Stimulated activated effector memory CD8-positive, alpha-beta T cell treated with anti-CD3 and anti-CD28 coated beads, Interleukin-12 subunit alpha, Interleukin-12 subunit beta, amount 100 ng/mL, for 72 hours (primary cell): ENCODE results near the gene ARHGEF17.
A peak's percentile ranks its signal among the peaks of the same experiment; 100 is the strongest.

Source experiments
- ATAC-seq: fragments of 150-1000 bp; cut with Tn5 transposase; 2 replicates; pipeline ENCODE4 v1.10.0; 2021
- DNase-seq, 2 donors: peaks; one replicate each; pipeline ENCODE4 v3.0.0; 2021 to 2022; ENCODE audit warnings: low spot score in 2 of 2
- H3K27ac Mint-ChIP-seq: one replicate; pipeline ENCODE4 v1.8.0; 2022; ENCODE audit warnings: mild to moderate bottlenecking, mixed read lengths
- H3K36me3 Mint-ChIP-seq: one replicate; pipeline ENCODE4 v1.8.0; 2022; ENCODE audit warnings: mild to moderate bottlenecking, mixed read lengths
- H3K4me1 Mint-ChIP-seq: one replicate; pipeline ENCODE4 v1.8.0; 2022; ENCODE audit warnings: mixed read lengths
- H3K4me3 Mint-ChIP-seq: one replicate; pipeline ENCODE4 v1.8.0; 2022; ENCODE audit warnings: mild to moderate bottlenecking, mixed read lengths
- H3K9me3 Mint-ChIP-seq: one replicate; pipeline ENCODE4 v1.8.0; 2022; ENCODE audit warnings: mixed read lengths

ARHGEF17 gene

DNA sequence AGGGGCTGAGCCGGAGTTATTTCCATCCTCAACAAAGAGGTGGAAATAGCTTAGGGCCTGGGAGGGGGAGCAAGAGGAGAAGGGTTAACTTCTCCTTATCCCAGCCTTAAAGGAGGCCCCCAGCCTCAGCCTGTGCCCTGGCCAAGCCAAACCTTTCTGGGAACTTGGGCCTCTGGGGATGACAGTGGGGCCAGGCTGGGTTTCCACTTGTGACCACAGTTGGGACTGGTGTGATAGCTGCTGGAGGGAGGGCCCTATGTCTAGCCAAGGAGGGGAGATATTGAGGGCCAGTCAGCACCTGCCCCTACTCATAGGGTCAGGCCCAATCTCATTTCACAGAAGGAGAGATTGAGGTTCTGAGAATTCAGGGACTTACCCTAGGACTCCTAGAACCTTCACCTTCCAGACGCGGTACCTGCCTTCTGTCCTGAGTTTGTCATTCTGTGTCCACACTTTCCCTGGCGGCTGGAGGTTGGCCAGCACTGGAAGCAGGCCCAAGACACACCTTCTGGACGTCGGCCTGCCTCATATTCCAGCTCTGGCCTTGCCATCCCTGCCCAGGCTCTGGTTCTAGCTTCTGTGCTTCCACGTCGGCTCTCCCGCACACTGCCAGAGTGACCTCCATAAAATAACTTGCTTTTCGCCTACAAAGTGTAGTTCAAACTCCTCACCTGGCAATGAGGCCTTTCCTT, 71.3 kb downstream of the ARHGEF17 start:
- ATAC-seq (no peak), DNase-seq (no peak)
- Mint-ChIP-seq H3K4me3 (peak overlapping the region; percentile 90), H3K36me3 (peaks cover 34% of the 10 kb centered on the region), H3K27ac (peak overlapping the region; percentile 98), H3K9me3 (no peaks in the 10 kb centered on the region), H3K4me1 (peaks cover 76% of the 10 kb centered on the region)

DNA sequence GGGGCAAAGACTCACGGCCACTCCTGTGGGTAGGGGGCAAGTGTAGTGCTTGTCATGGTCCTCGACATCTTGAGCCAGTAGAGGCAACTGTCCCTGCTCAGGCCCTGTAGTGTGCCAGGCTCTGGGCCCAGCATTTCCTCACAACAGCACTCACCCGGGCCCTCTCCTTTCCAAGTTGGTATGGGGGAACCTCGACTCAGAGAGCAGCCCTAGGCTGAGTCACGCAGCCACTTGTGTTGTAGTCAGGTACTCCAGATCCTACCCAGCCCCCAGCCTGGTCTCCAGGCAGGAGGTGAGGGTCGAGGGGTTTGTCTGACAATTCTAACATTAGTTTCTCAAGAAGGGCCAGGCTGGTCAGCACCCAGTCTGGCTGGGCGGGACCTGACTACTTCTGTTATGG, 72.3 kb downstream of the ARHGEF17 start:
- peaks cover 43% of the 10 kb centered on the region for H3K36me3 Mint-ChIP-seq
- peak overlapping the region; percentile 98 for H3K27ac Mint-ChIP-seq
- no peaks in the 10 kb centered on the region for H3K9me3 Mint-ChIP-seq
- DNase-seq (no peak), ATAC-seq (no peak)
- peak overlapping the region; percentile 2 for H3K4me3 Mint-ChIP-seq
- H3K4me1 Mint-ChIP-seq, result peaks cover 84% of the 10 kb centered on the region

DNA sequence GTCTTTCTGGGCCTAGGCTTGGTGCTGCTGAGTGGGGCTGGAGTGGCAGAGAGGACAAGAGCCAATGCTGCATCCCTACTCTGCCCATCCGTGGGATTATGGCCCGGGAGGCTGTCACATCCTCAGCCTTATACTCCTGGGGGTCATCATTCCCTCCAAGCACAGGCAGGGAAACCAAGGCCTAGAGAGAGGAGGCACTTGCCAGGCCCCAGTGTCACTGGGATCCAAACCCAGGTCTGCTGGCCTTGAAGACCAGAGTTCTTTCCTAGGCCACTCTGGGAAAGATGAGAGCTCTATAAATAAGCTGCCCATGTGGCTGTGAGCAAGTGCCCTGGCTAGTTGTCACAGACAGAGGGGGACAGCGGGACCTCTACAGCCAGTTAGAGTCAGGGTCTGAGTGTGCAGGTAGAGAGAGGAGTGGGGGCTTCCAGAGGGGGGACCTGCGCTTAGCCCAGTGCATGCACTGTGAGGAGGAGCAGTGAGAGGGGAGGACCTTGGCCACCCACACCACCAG, 72.9 kb downstream of the ARHGEF17 start:
- H3K4me3 Mint-ChIP-seq, result no peak overlapping the region
- H3K27ac Mint-ChIP-seq, result peak overlapping the region; percentile 98
- no peaks in the 10 kb centered on the region for H3K9me3 Mint-ChIP-seq
- DNase-seq, result no peak
- H3K36me3 Mint-ChIP-seq, result peaks cover 38% of the 10 kb centered on the region
- peaks cover 85% of the 10 kb centered on the region for H3K4me1 Mint-ChIP-seq
- no peak for ATAC-seq

DNA sequence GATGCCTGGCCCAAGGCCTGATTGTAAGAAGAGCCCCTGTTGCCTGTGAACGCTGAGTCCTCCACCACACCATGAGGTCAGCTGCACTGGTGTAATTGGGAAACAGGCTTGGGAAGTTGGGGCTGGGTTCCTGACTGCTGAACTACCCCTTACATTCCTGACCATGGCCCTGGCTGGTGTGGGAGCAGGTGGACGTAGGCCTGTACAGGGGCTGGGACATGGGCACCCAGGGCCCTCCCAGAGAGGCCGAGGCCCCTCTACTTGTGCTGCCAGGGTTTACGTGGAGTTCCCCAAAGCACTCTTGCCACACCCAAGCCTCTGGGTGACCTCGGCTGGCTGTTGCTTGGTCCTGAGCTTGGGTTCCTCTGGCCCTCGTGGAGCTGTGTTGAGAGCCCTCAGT, 73.5 kb downstream of the ARHGEF17 start:
- Mint-ChIP-seq H3K27ac (no peak overlapping the region), H3K4me3 (no peak overlapping the region), H3K36me3 (peaks cover 34% of the 10 kb centered on the region)

DNA sequence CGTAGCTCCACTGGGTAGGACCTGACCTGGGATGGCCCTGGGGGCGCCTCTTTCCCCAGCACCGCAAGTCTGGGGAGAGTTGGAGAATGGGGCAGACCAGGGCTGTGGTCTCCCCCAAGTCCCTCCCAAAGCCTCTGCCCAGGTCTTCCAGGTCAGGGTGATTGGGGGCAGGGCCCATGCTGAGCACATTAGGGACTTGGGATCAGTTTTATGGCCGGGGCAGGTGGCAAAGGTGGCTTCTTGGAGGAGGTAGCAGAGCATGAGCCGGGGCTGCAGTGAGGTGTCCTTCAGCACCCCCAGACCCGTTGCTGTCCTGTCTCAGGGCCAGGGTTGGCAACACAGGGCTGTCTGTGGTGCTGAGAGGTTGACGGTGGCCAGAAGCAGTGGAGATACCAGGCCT, 74.1 kb downstream of the ARHGEF17 start:
- no peak for ATAC-seq
- Mint-ChIP-seq H3K27ac (peak overlapping the region; percentile 65), H3K4me1 (peaks cover 93% of the 10 kb centered on the region), H3K4me3 (no peak overlapping the region), H3K36me3 (peaks cover 32% of the 10 kb centered on the region), H3K9me3 (no peaks in the 10 kb centered on the region)
- DNase-seq, result no peak

More for the DNA sequence above, 73.5 kb downstream of the ARHGEF17 start:
- Mint-ChIP-seq H3K9me3 (no peaks in the 10 kb centered on the region), H3K4me1 (peaks cover 92% of the 10 kb centered on the region)
- ATAC-seq, result no peak
- no peak for DNase-seq

DNA sequence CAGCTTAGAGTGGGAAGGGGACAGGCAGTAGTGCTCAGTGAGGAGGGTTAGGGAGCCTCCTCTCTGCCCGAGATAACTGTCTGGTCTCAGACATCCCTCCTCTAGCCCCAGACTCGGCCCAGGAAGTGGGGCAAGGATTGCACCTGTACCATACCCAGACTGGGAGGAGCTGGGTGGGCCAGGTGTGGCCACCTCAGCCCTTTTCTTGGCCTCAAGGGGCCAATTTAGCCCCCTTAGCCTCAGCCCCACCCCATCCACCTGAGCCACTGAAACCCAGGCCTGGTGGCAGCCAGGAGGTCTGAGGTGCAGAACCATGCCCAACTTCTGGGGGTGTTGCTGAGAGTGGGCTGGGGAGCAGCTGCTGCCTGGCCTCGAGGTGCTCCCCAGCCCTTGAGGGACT, 74.7 kb downstream of the ARHGEF17 start:
- Mint-ChIP-seq H3K4me1 (peaks cover 94% of the 10 kb centered on the region), H3K9me3 (no peaks in the 10 kb centered on the region)

DNA sequence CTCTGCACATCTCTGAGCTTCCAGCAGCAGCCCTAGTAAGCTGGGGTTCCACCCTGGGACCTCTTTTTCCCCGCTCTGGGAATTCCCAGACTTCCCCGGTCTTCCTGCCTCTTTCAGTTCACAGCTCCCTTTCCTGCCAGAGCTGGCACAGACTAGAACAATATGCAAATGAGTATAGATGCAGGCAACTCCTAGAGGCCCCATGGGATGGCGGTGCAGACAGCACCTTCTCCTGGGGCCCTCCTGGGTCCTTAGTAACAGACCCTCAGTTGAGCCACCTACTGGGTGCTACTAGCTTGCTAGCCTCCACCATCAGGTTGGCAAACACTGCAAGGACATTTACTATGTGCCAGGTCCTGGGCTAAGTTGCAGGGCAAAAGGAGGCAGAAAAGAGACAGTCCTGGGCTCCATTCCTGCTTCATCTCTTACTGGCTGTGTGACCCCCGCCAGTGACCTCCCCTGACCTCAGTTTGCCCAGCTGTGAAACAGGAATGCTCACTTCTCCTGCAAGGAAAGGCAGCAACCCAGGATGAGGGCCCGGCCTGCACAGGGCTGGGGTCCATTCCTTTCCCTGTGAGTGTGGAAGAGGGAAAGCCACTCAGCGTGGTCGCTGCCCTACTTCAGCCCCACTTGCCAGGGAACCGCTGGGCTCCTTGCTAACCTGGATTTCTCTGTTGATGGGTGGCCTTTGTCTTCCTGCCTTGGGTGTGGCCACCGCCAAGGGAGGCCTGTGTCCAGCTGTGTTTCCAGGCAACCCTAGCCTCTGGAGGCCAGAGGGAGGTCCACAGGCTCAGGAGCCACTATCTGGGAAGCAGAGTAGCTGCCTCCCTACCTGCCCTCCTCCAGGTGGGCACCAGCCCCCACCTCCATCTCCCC, 75.4 kb downstream of the ARHGEF17 start:
- Mint-ChIP-seq H3K9me3 (no peaks in the 10 kb centered on the region), H3K27ac (peak overlapping the region; percentile 86), H3K4me1 (peaks cover 94% of the 10 kb centered on the region), H3K36me3 (peaks cover 26% of the 10 kb centered on the region), H3K4me3 (peak overlapping the region; percentile 50)
- DNase-seq, result no peak
- no peak for ATAC-seq

More for the DNA sequence above, 74.7 kb downstream of the ARHGEF17 start:
- DNase-seq (no peak), ATAC-seq (no peak)
- Mint-ChIP-seq H3K4me3 (peak overlapping the region; percentile 13), H3K36me3 (peaks cover 30% of the 10 kb centered on the region), H3K27ac (peak overlapping the region; percentile 65)

DNA sequence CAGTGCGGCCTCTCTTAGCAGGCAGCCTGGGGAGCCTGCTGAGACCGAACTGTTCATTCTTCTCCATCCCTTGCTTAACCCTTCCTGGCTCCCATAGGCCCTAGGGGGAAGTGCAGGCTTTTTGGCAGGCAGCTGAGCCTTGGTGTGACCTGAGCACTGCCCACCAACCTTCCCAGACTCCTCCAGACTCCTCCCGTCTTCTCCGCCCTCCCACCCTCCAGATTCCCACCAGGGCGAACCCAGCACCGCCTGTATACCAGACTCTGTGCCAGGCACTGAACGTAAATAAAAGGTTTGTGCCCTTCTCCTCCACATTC, 76.0 kb downstream of the ARHGEF17 start:
- no peaks in the 10 kb centered on the region for H3K9me3 Mint-ChIP-seq
- peaks cover 89% of the 10 kb centered on the region for H3K4me1 Mint-ChIP-seq
- H3K27ac Mint-ChIP-seq, result peak overlapping the region; percentile 86
- H3K4me3 Mint-ChIP-seq, result peak overlapping the region; percentile 50
- no peak for DNase-seq
- no peak for ATAC-seq
- H3K36me3 Mint-ChIP-seq, result peaks cover 26% of the 10 kb centered on the region

DNA sequence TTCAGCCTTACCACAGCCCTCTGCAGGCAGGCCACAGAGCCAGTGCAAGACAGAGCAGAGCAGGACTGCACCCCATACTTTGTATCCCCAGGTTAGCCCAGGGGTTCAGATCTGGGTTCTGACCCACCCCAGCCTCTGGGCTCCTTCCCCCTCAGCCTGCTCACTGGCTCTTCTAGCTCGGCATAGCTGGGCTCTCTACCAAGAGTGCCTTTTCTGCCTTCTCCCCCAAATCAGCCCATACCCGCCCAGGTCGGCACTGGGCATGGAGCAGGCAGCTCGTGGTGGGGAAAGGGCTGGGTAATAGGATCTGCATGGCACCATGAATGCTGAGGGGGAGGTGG, 76.4 kb downstream of the ARHGEF17 start:
- Mint-ChIP-seq H3K4me3 (peak overlapping the region; percentile 50), H3K9me3 (no peaks in the 10 kb centered on the region), H3K4me1 (peaks cover 85% of the 10 kb centered on the region), H3K36me3 (peaks cover 26% of the 10 kb centered on the region), H3K27ac (peak overlapping the region; percentile 86)
- DNase-seq, result no peak
- peak; percentile 2 for ATAC-seq

DNA sequence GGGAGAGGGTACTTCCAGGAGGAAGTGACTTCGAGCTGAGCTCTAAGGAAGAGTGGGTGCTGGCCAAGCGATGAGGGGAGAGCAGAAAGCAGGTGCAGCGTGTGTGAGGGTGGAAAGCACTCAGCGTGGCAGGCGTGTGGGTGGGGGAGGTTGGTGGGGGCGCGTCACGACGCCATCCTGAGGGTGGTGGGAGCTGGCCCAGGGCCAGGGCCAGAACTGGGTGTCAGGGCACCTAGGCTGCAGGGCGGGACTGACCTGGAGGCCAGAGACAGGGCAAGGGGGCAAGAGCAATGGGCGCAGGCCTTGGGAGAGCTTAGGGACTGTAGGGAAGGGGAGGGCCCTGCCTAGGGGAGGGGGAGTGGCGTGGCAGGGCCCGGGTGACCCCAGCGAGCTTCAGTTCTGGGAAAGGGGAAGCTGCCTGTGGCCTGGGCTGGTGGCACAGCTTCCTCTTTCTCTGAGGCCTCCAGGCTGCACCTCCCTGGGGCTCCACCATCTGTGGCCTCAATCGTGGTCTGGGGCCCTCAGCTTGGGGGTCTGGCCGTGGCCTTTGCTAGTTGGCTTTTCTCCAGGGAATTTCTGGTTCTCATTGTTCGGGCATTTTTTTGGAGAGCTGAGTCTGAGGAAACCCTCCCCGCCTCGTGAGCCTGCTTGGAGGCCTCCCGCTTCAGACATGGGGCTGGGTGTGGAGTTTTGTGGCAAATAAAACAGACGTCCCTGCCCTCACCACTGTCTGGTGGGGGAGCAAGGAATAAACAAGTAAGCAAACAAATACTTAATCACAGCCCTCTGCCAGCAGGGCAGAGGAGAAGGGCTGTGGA, 77.0 kb downstream of the ARHGEF17 start:
- H3K9me3 Mint-ChIP-seq, result no peaks in the 10 kb centered on the region
- DNase-seq, result no peak
- H3K4me3 Mint-ChIP-seq, result peak overlapping the region; percentile 50

DNA sequence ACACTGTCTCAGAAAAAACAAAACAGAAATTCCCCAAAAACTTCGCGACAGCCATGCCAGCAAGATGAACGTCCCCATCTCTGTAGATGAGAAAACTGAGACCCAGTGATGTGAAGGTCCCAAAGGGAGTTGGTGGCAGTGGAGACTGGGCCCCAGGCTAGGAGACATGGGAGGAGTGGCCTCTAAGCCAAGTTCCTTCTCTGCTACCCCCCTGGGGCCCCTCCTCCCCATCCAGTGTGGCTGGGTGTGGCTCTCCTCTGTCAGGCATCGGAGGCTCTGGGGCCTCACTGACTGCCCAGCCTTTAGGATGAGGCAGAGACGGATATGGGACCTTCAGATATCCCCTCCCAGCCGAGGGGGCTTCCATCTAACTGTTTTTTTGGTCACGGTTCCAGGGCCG, 77.9 kb downstream of the ARHGEF17 start:
- Mint-ChIP-seq H3K4me1 (peaks cover 76% of the 10 kb centered on the region), H3K27ac (peak overlapping the region; percentile 86), H3K36me3 (peaks cover 30% of the 10 kb centered on the region), H3K4me3 (peak overlapping the region; percentile 50), H3K9me3 (no peaks in the 10 kb centered on the region)
- DNase-seq, result no peak
- ATAC-seq, result no peak

More for the DNA sequence above, 77.0 kb downstream of the ARHGEF17 start:
- ATAC-seq, result peak; percentile 63
- Mint-ChIP-seq H3K4me1 (peaks cover 85% of the 10 kb centered on the region), H3K36me3 (peaks cover 26% of the 10 kb centered on the region), H3K27ac (peak overlapping the region; percentile 86)

DNA sequence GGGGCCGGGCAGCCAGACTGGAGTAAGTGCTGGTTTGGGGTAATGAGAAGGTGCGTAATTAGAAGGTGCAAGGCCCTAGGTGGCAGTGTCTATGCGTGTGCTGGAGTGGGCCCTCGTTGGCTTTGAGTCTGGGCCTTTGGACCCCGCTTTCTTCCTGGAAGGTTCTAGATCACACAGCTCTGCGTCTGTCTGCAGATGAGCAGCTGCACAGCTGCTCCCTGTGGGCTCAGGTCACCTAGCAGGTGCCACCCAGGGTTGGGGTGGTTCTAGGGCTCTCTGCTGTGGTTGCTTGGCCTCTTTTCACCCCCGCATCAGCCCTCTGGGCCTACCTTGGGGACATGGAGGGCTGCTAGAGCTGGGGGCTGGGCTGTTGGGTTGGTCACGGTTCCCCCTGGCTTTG, 78.5 kb downstream of the ARHGEF17 start:
- peak overlapping the region; percentile 86 for H3K27ac Mint-ChIP-seq
- peak overlapping the region; percentile 50 for H3K4me3 Mint-ChIP-seq

DNA sequence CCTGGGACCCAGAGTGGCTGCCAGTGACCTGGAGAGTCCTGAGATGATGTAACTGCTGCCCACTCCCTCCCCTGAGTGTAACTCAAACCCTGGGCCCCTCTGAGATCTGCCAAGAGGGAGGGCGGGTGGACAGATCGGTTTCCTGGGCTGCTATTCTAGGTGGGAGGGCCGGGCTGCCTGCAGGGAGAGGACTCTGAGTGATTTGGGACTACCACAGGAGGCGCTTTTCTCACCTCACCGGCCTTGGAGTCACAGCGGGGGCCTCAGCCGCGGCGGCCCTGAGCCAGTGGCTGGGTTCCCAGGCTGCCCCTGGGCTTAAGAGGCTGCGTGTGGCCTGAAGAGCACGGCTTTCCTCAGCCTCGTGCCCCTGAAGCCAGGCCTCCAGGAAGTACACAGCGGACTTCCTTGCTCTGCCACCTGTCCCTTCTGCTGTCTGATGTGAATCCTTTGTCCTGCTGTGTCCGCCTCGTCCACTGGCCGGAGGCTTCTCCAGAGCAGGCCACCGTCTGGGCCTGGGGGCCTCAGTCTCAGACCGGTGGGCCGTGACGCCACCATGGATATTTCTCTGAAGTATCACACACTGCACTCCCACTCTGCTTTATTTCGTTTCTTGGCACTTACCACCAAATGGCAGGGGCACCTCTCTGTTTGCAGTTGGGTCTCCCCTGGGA, 79.7 kb downstream of the ARHGEF17 start:
- Mint-ChIP-seq H3K27ac (peak overlapping the region; percentile 86), H3K4me3 (no peak overlapping the region), H3K36me3 (peaks cover 47% of the 10 kb centered on the region), H3K4me1 (peaks cover 68% of the 10 kb centered on the region), H3K9me3 (no peaks in the 10 kb centered on the region)
- DNase-seq (no peak), ATAC-seq (no peak)

More for the DNA sequence above, 78.5 kb downstream of the ARHGEF17 start:
- Mint-ChIP-seq H3K4me1 (peaks cover 73% of the 10 kb centered on the region), H3K9me3 (no peaks in the 10 kb centered on the region), H3K36me3 (peaks cover 35% of the 10 kb centered on the region)
- no peak for DNase-seq
- ATAC-seq, result no peak

DNA sequence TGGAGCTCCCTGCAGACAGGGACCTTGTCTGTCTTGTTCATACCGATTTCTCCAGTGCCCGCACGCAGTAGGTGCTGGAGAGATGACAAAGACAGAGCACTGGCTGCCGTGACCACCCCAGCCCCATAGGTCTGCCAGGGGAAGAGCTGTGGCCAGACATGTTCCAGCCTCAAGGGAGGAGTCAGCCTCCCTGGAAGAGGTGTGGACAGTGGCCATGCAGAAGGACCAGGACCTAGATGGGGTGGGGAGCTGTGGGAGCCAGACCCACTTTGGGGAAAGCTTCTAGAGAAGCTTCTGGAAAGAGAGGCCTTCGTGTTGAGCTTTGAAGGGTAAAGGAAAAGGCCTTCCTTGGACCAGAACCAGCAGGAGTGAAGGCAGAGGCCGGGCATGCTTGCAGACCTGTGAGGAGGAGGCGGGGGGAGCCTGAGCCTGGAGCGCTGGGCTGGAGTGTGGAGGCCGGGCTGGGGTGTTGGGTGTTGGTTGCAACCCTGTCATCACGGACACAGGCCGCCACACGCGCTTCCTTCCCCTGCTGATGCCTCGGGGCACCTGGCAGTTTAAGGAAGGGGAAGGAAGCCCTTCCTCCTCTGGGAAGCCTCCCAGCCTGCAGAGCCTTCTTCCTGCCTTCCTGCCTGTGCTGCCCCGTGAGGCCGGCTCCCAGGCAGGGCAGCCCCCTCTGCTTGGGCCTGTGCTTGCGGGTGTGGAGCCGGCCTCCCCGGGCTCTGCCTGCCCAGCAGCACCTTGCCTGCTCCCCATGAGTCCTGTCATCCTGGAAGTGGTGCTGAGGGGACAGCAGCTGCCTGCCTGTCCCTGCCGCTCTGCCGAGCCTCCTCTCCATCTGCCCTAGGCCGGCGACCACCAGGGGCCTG, 80.4 kb downstream of the ARHGEF17 start:
- peaks cover 55% of the 10 kb centered on the region for H3K36me3 Mint-ChIP-seq
- peaks cover 62% of the 10 kb centered on the region for H3K4me1 Mint-ChIP-seq
- DNase-seq (no peak), ATAC-seq (no peak)
- H3K27ac Mint-ChIP-seq, result peak overlapping the region; percentile 86
- H3K4me3 Mint-ChIP-seq, result no peak overlapping the region
- no peaks in the 10 kb centered on the region for H3K9me3 Mint-ChIP-seq
